Activated CD4-positive, alpha-beta T cell treated with anti-CD3 and anti-CD28 coated beads, Interleukin-2, amount 50 U/mL, for 16 hours (primary cell): ENCODE measurements around the gene GAK.

Experiments used
- DNase-seq: peaks from one replicate; pipeline ENCODE4 v3.0.0-alpha.2; 2020

Gene GAK

GRCh38 chr4:964346-965025 lies 32.4 kb upstream of the GAK start:
- no peak for DNase-seq

DNA sequence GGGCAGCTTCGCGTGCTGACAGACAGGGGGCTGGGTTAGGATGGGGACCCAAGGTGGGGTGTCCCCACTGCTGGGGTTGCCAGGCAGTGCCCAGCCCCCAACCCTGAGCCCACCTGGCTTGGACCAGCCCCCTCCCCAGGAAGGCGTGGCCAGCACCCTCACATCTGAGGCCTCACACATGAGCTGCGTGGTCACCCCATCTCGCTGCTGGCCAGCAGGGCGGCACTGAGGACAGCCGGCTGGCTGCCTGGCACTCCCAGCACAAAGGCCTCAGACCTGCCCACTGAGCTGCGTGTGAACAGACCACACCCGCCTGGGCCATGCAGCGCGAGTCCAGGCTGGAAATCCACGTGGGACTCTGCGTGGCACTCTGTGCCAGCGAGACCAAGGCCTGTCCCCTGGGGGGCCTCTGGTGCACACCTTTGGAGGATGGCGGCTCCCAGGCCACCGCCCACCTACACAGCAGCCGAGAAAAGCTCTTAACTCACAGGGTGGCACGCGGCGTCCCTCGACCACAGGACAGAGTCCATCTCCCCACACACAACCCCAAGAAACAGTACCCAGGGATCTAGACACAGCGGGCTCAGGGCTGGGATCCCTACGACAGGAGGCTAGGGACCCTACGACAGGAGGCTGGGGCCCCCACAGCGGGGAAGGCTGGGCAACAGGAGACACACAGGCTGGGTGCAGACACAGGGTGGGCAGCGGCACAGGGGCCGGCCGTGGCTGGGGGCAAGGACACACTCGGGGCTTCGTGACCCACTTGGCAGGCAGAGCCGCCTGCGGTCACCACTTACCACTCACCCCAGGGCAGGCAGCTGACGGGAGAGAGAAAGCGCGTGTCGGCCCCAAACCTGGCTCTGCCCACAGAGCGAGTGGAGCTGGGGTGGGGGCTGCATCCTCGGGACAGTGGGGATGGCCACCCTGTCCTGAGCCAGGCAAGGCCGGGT lies 31.4 kb upstream of the GAK start:
- DNase-seq: no peak

DNA sequence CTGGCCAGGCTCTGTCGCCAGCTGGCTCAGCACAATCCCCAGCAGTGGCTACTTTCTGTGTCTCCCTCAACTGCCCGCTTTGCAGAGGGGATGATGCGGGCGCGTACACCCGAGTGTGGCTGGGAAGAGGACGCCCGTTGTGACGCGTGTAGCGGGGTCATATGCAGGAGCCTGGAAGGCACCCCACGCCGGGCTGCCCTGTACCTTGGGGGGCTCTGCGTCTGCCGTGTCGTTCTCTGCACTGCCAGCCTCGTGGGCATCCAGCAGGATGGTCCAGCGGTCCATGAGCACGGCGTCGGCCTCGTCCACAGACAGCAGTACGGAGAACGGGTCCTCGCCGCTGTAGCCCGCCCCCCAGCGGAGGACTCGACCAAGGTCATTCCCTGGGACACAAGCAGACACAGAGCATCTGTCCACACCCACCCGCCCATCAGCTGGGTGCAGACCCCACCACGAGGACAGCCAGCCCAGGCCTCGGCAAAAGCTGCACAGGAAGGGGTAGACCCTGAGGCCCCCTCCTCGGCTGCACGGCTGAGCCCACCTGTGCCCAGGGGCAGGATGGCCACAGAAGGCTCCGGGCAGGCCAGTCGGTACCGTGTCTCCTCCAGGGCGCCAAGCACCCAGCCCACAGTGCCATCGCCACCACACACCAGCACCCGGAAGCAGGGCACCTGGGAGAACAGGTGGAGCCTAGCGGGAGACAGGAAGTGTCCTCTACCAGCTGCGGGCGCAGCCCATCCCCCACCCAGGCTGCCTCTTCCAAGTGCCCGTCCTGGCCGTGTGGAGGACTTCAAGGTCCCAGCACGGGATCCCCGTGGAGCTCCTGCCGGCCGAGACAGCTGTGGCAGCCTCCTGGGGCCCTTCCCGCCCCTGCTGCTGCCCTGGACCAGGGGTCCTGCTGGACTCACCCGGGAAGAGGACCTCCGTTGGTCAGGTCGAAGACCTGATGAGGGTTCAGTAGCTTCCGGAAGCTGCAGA lies 30.4 kb upstream of the GAK start:
- no peak for DNase-seq

- DNase-seq: no peak
Observed at GRCh38 chr4:961351-962230, 29.5 kb upstream of the GAK start.

GRCh38 chr4:960636-961350 lies 28.7 kb upstream of the GAK start:
- no peak for DNase-seq

- DNase-seq: no peak
Observed at GRCh38 chr4:960140-960635, 28.1 kb upstream of the GAK start.

- DNase-seq: no peak
Observed at GRCh38 chr4:959338-960139, 27.4 kb upstream of the GAK start.

DNA sequence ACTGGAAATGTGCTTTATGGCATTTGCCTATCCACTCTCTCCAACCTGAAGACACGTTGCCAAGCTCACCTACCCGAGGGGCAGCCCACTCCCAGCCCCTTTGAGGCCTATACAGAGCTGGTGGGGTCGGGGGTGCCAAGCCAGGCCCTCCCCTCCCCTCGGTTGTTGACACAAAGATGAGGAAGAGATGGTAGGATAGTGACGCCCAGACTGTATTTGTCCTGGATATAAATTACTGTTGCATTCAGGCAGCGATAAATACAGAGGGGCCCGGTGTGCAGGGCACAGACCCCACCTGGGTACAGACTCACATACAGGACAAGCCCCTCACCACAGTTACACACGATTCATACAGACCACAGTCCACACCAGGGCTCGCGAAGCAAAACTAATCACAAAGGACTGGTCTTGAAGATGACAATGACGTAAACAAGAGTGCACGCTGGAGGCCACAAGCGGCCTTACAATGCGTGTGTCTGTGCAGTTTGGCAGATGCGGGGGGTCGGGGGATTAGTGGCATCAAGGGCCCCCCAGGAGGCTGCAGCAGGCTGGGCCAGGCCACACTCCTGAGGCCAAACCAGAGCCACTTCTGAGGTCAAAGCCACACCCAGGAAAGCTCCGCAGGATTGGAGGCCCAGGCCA lies 26.7 kb upstream of the GAK start:
- DNase-seq: no peak

GRCh38 chr4:958314-958665 lies 26.2 kb upstream of the GAK start:
- DNase-seq: no peak

DNA sequence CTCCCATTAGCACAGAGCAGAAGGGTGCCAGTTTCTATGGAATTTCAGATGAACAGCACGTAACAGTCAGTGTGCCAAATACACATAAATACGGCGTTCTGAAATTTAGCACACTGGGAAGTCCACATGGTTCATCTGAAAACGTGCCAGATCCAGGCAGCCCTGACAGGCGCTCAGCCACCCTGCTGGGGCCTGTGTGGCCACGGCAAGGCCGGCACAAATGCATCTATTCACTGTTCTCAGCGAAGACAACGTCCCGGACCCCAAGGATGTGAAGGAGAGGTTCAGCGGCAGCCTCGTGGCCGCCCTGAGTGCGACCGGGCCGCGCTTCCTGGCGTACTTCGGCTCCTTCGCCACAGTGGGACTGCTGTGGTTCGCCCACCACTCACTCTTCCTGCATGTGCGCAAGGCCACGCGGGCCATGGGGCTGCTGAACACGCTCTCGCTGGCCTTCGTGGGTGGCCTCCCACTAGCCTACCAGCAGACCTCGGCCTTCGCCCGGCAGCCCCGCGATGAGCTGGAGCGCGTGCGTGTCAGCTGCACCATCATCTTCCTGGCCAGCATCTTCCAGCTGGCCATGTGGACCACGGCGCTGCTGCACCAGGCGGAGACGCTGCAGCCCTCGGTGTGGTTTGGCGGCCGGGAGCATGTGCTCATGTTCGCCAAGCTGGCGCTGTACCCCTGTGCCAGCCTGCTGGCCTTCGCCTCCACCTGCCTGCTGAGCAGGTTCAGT lies 25.6 kb upstream of the GAK start:
- DNase-seq: no peak

DNA sequence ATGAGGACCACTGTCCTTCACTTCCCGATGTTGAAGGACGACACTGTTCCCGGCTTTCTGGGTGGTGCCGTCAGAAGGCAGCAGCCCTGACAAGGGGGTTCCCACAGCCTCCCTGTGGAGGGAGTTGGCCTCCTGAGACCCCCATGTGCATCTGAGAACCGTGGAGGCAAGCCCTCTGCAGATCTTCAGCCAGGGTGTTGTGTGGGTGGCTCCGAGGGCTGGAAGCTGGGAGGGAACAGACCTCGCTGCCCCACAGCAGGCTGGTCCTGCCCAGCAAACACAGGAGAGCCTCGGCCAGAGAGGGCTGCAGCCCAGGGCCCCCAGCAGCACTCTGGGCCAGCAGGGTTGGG lies 25.1 kb upstream of the GAK start:
- DNase-seq: no peak

- no peak for DNase-seq
Observed at GRCh38 chr4:956531-957230, 24.6 kb upstream of the GAK start.

DNA sequence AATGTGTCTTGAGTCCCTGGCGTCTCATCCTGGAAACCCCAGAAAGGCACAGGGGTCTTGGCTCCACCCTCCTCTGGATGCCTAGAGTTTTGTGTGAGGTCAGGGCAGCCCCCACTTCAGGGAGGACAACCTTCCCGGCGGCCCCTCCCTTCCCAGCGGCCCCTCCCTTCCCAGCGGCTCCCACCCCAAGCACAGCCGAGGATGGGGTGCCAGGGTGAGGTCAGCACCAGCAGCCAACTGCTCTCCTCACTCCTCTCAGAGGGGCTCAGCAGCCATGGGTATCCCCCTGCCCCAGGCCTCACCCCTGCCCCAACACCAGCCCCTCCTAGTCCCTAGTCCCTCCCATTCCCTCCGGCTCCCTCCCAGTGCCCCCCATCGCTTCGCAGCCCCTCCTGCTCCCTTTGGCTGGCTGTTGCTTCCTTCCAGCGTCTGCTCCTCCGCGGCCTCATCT lies 23.8 kb upstream of the GAK start:
- DNase-seq: no peak

- DNase-seq: no peak
Observed at GRCh38 chr4:955161-955921, 23.2 kb upstream of the GAK start.

DNA sequence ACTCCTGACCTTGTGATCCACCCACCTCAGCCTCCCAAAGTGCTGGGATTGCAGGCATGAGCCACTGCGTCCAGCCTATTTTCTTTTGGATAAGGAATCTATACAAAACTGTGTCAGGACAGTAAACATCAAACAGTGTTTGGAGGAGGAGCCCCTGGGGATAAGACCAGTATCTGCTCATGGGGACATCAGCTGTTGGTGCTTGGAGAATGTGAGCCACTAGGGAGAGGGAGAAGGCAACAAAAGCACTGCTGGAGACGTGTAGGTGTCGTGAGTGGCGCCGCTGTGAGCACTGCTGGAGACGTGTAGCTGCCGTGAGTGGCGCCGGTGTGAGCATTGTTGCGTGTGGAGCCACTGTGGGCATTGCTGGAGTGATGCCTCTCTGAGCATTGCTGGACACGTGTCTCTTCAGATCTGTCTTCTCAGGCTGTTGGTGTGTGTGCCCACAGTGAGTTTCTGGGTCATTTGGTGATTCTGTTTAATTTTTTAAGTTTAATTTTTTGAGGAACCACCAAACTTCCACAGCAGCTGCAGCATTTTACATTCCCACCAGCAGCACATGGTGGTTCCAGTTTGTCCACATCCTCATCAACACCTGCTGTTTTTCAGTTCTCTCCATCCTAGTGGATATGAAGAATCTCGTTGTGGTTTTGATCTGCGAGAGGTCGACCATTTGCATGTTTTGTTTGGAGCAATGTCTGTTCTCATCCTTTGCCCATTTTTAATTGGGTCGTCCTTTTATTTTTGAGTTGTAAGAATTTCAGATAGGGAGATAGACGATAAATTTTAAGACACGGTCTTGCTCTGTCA lies 22.3 kb upstream of the GAK start:
- DNase-seq: no peak

- no peak for DNase-seq
Observed at GRCh38 chr4:953574-953915, 21.4 kb upstream of the GAK start.
